Hepatocyte (in vitro differentiated cells): ENCODE results near the gene NAV3. TPM values are rescaled to one million over a fixed set of nuclear protein-coding genes. Genes with fewer than 3 reads are reported as not detected.

Experiments used
- DNase-seq: peaks from one replicate; pipeline ENCODE4 v3.0.0-alpha.2; 2016; ENCODE audit warnings: low spot score
- H2AFZ ChIP-seq: fragments of 200-600 bp; sonication (generic); 2 replicates; pipeline ENCODE4 v1.6.0; 2016; ENCODE audit warnings: antibody characterized with exemption, mild to moderate bottlenecking
- H3K27ac ChIP-seq: fragments of 200-600 bp; sonication (generic); 2 replicates; pipeline ENCODE4 v1.5.1; 2016; ENCODE audit warnings: mild to moderate bottlenecking
- H3K27me3 ChIP-seq: fragments of 200-600 bp; sonication (generic); 2 replicates; pipeline ENCODE4 v1.6.1; 2016
- H3K36me3 ChIP-seq: fragments of 200-600 bp; sonication (generic); replicated peaks from 2 replicates; pipeline ENCODE4 v1.5.1; 2016; ENCODE audit warnings: low read depth; ENCODE audit not compliant: insufficient read depth
- H3K4me1 ChIP-seq: fragments of 200-600 bp; sonication (generic); 2 replicates; pipeline ENCODE4 v1.5.1; 2016; ENCODE audit warnings: mild to moderate bottlenecking, moderate library complexity; ENCODE audit not compliant: insufficient read depth
- H3K4me2 ChIP-seq: fragments of 200-600 bp; sonication (generic); 2 replicates; pipeline ENCODE4 v1.6.0; 2016
- H3K4me3 ChIP-seq: fragments of 200-600 bp; sonication (generic); 2 replicates; pipeline ENCODE4 v1.5.1; 2016; ENCODE audit warnings: mild to moderate bottlenecking
- H3K79me2 ChIP-seq: fragments of 200-600 bp; sonication (generic); 2 replicates; pipeline ENCODE4 v1.6.0; 2017; ENCODE audit warnings: mild to moderate bottlenecking
- H3K9me2 ChIP-seq: fragments of 200-600 bp; sonication (generic); replicated peaks from 2 replicates; pipeline ENCODE4 v1.6.0; 2017; ENCODE audit warnings: mild to moderate bottlenecking; ENCODE audit not compliant: insufficient read depth
- H3K9me3 ChIP-seq: fragments of 200-600 bp; sonication (generic); 2 replicates; pipeline ENCODE4 v1.5.1; 2016; ENCODE audit warnings: low read depth, mild to moderate bottlenecking
- H4K20me1 ChIP-seq: fragments of 200-600 bp; sonication (generic); 2 replicates; pipeline ENCODE4 v1.6.0; 2016; ENCODE audit warnings: mild to moderate bottlenecking; ENCODE audit not compliant: insufficient read depth, poor library complexity, severe bottlenecking
- CTCF ChIP-seq: fragments of 200-600 bp; sonication (generic); IDR thresholded peaks from 2 replicates; pipeline ENCODE4 v1.5.1; 2016; ENCODE audit warnings: antibody characterized with exemption, mild to moderate bottlenecking; ENCODE audit not compliant: poor library complexity
- EZH2 ChIP-seq: fragments of 200-600 bp; sonication (generic); IDR thresholded peaks from 2 replicates; pipeline ENCODE4 v1.6.1; 2016; ENCODE audit warnings: antibody characterized with exemption, mild to moderate bottlenecking, borderline replicate concordance
- EZH2phosphoT487 ChIP-seq: fragments of 200-600 bp; sonication (generic); IDR thresholded peaks from one replicate; pipeline ENCODE4 v1.6.1; 2018; ENCODE audit warnings: antibody characterized with exemption, mild to moderate bottlenecking, low read depth, moderate library complexity; ENCODE audit not compliant: unreplicated experiment, severe bottlenecking
- WGBS: methylation state at CpG from one replicate; pipeline ENCODE4 v1.1.6; 2016; ENCODE audit warnings: low lambda C conversion rate; ENCODE audit errors: missing lambda C conversion rate; 5-methylcytosine and 5-hydroxymethylcytosine counted together
- polyA plus RNA-seq: library from polyadenylated mRNA; unstranded; fragments of >200 nt; fragmentation: Nextera tagmentation; extraction: Ambion mirVana; gene quantifications from 2 replicates; pipeline ENCODE4 v1.2.1, GENCODE V29; 2016
- total RNA-seq: library from RNA; depleted of rRNA; stranded (reverse); fragments of >200 nt; gene quantifications from 2 replicates; pipeline ENCODE4 v1.2.3, GENCODE V29; 2014

The NAV3 gene
- total and polyA plus RNA-seq, 2 experiments from 2014 or later, result 1.4 to 9.2 TPM

- Histone ChIP-seq H3K36me3 (no peaks in the 10 kb centered on the region), H3K9me2 (no peaks in the 10 kb centered on the region), H3K27me3 (no peaks in the 10 kb centered on the region), H3K9me3 (no peaks in the 10 kb centered on the region), H4K20me1 (no peaks in the 10 kb centered on the region), H3K79me2 (no peaks in the 10 kb centered on the region), H3K4me3 (no peak overlapping the region), H2AFZ (no peak overlapping the region), H3K4me1 (no peaks in the 10 kb centered on the region), H3K27ac (no peak overlapping the region), H3K4me2 (no peak overlapping the region)
- no peak for DNase-seq
- 75% methylated on average over 3 of the region's 3 CpGs for WGBS
- TF ChIP-seq EZH2, result no peak
- TF ChIP-seq EZH2phosphoT487, result no peak
- no peak for TF ChIP-seq CTCF
These were observed 336.8 kb downstream of the NAV3 start for GRCh38 chr12:78167510-78167909.

GRCh38 chr12:78171061-78171460 lies 340.4 kb downstream of the NAV3 start:
- WGBS, result 45% methylated on average over 1 of the region's 1 CpG
- Histone ChIP-seq H3K9me3 (no peaks in the 10 kb centered on the region), H3K9me2 (no peaks in the 10 kb centered on the region), H3K4me3 (no peak overlapping the region), H3K36me3 (no peaks in the 10 kb centered on the region), H3K4me2 (no peak overlapping the region), H3K79me2 (no peaks in the 10 kb centered on the region), H3K27ac (no peak overlapping the region), H4K20me1 (no peaks in the 10 kb centered on the region), H3K27me3 (no peaks in the 10 kb centered on the region), H2AFZ (no peak overlapping the region), H3K4me1 (no peaks in the 10 kb centered on the region)
- TF ChIP-seq CTCF (no peak), EZH2phosphoT487 (no peak), EZH2 (no peak)
- no peak for DNase-seq

GRCh38 chr12:78176643-78177042 lies 345.9 kb downstream of the NAV3 start:
- H3K27me3 ChIP-seq, result no peaks in the 10 kb centered on the region
- H3K4me3 ChIP-seq, result no peak overlapping the region
- WGBS, result 88% methylated on average over 4 of the region's 4 CpGs
- no peak overlapping the region for H2AFZ ChIP-seq
- no peaks in the 10 kb centered on the region for H4K20me1 ChIP-seq
- no peak overlapping the region for H3K27ac ChIP-seq
- H3K36me3 ChIP-seq, result no peaks in the 10 kb centered on the region
- no peak overlapping the region for H3K4me2 ChIP-seq
- no peaks in the 10 kb centered on the region for H3K4me1 ChIP-seq
- no peak for DNase-seq
- no peak for TF ChIP-seq EZH2phosphoT487
- TF ChIP-seq CTCF, result no peak
- H3K9me2 ChIP-seq, result no peaks in the 10 kb centered on the region
- H3K9me3 ChIP-seq, result no peaks in the 10 kb centered on the region
- H3K79me2 ChIP-seq, result no peaks in the 10 kb centered on the region

- 96% methylated on average over 3 of the region's 3 CpGs for WGBS
- H3K27me3 ChIP-seq, result no peaks in the 10 kb centered on the region
- TF ChIP-seq CTCF (no peak), EZH2 (no peak)
- H3K9me3 ChIP-seq, result no peaks in the 10 kb centered on the region
- H3K9me2 ChIP-seq, result no peaks in the 10 kb centered on the region
- no peak for DNase-seq
- no peak overlapping the region for H2AFZ ChIP-seq
- H3K4me2 ChIP-seq, result no peak overlapping the region
- H3K36me3 ChIP-seq, result no peaks in the 10 kb centered on the region
- H3K4me1 ChIP-seq, result no peaks in the 10 kb centered on the region
- no peaks in the 10 kb centered on the region for H3K79me2 ChIP-seq
- H3K27ac ChIP-seq, result no peak overlapping the region
- H3K4me3 ChIP-seq, result no peak overlapping the region
- no peaks in the 10 kb centered on the region for H4K20me1 ChIP-seq
These were observed 346.6 kb downstream of the NAV3 start for GRCh38 chr12:78177298-78177697.
